OCI-LY7 (cell line): ENCODE data around the gene GPT2.
A peak's percentile ranks its signal among the peaks of the same experiment; 100 is the strongest.

Experiments
- CTCF ChIP-seq: fragments of 200-600 bp; sonication (generic); conservative IDR thresholded peaks from 2 replicates; pipeline ENCODE4 v1.5.1; 2014; ENCODE audit warnings: mild to moderate bottlenecking, antibody characterized with exemption, low read length, moderate library complexity, mixed read lengths
- EZH2phosphoT487 ChIP-seq: fragments of 200-600 bp; sonication (generic); IDR thresholded peaks from 2 replicates; pipeline ENCODE4 v1.6.1; 2018; ENCODE audit warnings: low read depth, borderline replicate concordance, mild to moderate bottlenecking, mixed run types, antibody characterized with exemption, low read length, moderate library complexity, mixed read lengths

- peak; percentile 64 for TF ChIP-seq CTCF
- TF ChIP-seq EZH2phosphoT487, result no peak
These were observed 26.7 kb upstream of the GPT2 start for GRCh38 chr16:46857368-46857945.
